ENCODE measurements around the gene ZBTB12. TPM values are rescaled to one million over a fixed set of nuclear protein-coding genes. Genes with fewer than 3 reads are reported as not detected.
"Not testable (repeated sequence)": the region's sequence is repeated elsewhere in the genome, so short reads cannot be mapped to it uniquely, and the experiment has no call there.

ZBTB12 gene
- total RNA-seq, 1 donor: 3.0 TPM

DNA sequence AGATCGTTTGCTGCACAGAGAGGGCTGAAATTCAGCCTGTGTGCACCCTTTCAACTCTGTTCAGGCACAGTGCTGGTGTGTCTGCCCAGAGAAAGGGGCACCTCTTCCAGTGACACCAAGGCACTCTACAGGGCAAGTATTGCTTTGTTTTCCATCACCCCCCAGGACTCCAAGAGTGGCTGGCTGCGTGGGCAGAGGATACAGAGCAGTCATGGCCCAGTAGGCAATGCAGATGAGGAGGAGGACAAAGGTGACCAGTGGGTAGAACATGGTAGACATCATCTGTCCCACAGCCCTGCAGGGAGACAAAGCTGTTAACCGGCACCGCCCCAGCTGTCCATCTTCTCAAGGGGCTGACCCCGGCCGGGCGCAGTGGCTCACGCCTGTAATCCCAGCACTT is 32.5 kb downstream of the ZBTB12 start:
- no peak overlapping the region for H3K4me3 ChIP-seq (ENCODE audit: low read depth, low read length)
- TF ChIP-seq, protein P1, sequence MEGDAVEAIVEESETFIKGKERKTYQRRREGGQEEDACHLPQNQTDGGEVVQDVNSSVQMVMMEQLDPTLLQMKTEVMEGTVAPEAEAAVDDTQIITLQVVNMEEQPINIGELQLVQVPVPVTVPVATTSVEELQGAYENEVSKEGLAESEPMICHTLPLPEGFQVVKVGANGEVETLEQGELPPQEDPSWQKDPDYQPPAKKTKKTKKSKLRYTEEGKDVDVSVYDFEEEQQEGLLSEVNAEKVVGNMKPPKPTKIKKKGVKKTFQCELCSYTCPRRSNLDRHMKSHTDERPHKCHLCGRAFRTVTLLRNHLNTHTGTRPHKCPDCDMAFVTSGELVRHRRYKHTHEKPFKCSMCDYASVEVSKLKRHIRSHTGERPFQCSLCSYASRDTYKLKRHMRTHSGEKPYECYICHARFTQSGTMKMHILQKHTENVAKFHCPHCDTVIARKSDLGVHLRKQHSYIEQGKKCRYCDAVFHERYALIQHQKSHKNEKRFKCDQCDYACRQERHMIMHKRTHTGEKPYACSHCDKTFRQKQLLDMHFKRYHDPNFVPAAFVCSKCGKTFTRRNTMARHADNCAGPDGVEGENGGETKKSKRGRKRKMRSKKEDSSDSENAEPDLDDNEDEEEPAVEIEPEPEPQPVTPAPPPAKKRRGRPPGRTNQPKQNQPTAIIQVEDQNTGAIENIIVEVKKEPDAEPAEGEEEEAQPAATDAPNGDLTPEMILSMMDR (IDR thresholded peaks at IDR 0.05; ENCODE audit: insufficient read depth, low read depth, low read length): no peak
- no peak for DNase-seq (ENCODE audit: low read depth)

DNA sequence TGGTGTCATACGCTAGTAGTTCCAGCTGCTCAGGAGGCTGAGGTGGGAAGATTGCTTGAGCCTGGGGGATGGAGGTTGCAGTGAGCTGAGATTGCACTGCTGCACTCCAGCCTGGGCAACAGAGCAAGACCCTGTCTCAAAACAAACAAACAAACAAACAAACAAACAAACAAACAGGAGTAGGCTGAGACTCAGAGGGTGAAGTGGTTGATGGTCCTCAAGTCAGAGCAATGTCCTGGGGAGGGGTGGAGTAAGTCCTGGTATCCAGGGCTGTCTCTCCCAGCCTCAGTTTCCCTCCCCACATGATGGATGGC is 33.3 kb downstream of the ZBTB12 start:
- not testable (repeated sequence) for DNase-seq (ENCODE audit: low read depth); H3K4me3 ChIP-seq (ENCODE audit: low read depth, low read length)

DNA sequence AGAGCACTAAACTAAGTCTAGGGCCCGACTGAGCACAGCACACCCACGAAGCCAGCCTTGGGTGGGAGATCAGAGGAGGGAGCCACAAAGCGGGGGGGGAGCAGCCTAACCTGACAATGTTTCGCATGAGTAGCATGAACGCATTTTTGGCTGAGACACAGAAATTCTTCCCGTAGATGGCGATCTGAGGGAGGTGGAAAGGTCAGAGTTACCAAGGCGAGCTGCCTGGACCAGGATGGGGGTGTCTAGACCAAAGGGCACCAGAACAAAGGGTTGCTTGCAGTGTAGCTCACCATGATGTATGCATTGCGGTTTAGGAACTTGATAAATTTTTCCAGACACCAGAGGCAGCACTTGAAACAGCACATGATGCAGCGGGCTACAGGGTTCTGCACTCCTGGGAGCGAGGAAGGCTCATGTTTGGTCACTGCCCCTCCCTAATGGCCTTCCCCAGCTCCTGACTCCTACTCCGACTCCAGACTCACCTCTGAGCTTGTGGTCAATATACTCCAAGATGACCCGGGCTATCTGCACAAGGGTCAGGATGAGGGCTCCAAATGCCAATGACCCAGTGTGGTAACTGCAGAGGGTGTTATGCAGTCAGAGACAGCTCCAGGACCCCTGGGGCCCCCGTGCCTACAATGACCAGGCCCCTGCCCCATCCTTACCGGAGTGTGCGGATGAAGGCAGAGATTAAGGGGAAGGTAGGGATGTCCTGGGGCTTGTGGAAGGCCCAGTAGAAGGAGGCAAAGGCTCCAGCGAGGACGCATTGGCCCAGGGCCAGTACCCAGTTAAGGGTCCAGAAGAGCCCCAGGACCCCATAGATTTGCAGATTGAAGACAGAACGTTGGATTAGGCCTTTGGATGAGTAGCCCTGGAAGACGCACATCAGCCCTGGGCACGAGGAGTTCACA is 36.4 kb downstream of the ZBTB12 start:
- TF ChIP-seq, protein P1 (IDR thresholded peaks at IDR 0.05; ENCODE audit: insufficient read depth, low read depth, low read length): no peak
- DNase-seq (ENCODE audit: low read depth): no peak
- no peak overlapping the region for H3K4me3 ChIP-seq (ENCODE audit: low read depth, low read length)

DNA sequence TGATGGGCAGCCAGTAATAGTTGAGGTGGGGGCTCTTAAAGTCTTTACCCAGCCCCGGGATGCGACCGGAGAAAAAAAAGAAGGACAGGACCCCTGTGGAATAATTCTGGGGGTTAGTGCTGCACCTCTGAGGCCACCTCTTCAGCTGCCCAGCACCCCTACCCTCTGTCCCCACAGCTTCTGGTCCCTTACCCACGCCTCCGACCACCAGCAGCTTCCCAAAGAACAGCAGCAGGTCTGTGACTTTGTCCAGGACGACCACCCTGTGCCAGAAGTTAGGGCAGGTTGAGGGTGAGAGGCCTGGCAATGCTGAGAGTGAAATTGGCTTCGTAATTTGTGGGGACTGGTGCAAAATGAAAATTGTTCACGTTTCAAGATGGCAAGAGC is 37.1 kb downstream of the ZBTB12 start:
- H3K4me3 ChIP-seq (ENCODE audit: low read depth, low read length): no peak overlapping the region
- no peak for DNase-seq (ENCODE audit: low read depth)
- TF ChIP-seq, protein P1 (IDR thresholded peaks at IDR 0.05; ENCODE audit: insufficient read depth, low read depth, low read length): no peak

DNA sequence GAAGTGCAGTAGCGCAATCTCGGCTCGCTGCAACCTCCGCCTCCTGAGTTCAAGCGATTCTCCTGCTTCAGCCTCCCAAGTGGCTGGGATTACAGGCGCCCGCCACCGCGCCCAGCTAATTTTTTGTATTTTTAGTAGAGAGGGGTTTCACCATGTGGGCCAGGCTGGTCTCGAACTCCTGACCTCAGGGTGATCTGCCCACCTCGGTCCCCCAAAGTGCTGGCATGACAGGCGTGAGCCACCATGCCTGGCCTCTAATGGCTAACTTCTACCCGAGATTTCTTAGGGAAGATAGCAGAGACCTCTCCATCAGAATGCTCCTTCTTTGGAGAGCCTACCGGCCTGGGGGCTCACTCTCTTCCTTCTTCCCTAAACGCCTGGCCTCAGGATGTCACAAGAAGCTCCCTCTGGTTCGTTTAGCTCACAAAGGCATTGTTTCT is 37.7 kb downstream of the ZBTB12 start:
- DNase-seq (ENCODE audit: low read depth): not testable (repeated sequence)
- peak overlapping the region; percentile 83 for H3K4me3 ChIP-seq (ENCODE audit: low read depth, low read length)

DNA sequence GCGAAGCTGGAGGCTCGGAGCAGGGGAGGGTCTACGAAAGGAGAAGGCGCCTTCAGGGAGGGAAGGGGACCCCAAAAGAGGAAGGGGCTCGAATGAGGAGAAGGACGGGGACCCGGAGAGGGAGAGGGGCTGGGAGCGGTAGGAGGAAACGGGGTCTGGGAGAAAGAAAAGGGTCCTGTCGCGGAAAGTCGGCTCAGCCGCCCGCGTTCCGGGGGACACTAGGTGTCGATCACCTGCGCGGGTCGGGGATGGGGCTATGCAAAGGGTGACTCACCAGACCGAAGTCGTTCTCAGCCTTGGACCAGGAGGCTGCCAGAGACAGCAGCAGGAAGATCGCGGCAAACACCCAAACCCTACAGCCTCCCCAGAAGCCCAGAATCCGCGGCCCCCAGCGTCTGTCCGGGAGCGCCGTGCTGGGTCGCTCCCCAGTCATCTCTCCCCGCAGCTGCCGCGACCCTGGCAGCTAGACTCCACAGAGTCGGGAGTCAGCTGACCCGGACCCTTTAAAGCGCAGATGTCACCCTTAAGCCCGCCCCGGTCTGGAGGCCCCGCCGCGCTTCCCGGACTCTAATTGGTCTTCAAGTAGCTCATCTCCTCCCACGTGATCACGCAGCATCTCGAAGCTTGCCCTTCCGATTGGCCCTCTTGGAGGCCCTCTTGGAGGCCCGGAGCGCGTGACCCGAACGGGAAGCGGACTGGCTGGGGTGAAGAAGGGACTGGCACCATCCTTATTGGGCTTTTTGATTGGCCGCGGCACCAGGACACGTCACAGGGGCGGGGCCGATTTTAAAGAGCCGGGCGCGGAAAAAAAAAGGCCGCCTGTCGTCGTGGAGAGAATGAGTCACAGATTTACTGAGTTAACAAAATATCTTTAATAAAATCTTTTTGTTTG is 39.3 kb downstream of the ZBTB12 start, which contains the start of gene NEU1:
Gene NEU1, minus strand, starts transcription at position 478 of the 892 bp plus-strand sequence. Its CDS starts 45 bp downstream, at position 433.
- TF ChIP-seq, protein P1 (IDR thresholded peaks at IDR 0.05; ENCODE audit: insufficient read depth, low read depth, low read length): no peak
- peak within 1 kb of the TSS; percentile 83 for H3K4me3 ChIP-seq (ENCODE audit: low read depth, low read length)
- DNase-seq (ENCODE audit: low read depth): peak; percentile 100

DNA sequence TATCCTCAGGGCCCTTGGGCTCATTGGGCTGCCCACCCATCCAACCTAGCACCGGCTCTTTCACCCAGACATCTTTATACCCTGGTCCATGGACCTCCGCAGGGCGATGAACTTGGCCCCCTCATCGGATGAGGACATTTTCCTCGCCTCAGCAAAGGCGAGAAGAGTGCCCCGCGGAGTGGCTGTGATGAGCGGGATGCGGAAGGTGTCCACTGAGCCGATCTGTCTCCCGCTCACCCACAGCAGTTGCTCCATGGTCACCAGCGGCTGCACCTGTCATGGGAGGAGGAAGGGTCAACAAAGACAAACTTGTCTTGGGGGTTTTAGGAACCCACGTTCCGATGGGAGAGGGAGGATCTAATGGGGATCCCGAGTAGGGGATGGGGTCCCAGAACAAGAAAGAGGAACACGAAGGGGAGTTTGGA is 40.0 kb downstream of the ZBTB12 start:
- DNase-seq (ENCODE audit: low read depth): no peak
- peak overlapping the region; percentile 75 for H3K4me3 ChIP-seq (ENCODE audit: low read depth, low read length)
- TF ChIP-seq, protein P1 (IDR thresholded peaks at IDR 0.05; ENCODE audit: insufficient read depth, low read depth, low read length): no peak
